Natural killer cell (primary cell): ENCODE data around the gene S1PR4. TPM values are rescaled to one million over a fixed set of nuclear protein-coding genes. Genes with fewer than 3 reads are reported as not detected.
"Not testable (repeated sequence)": the region's sequence is repeated elsewhere in the genome, so short reads cannot be mapped to it uniquely, and the experiment has no call there.

Source experiments
- ATAC-seq, 3 donors: fragments of 150-1000 bp in 2 of 3; fragments of 200-7000 bp in 1 of 3; cut with Tn5 transposase; 1 replicate in 1 of 3; 2 replicates in 2 of 3; pipeline ENCODE4 v1.10.0; 2021; ENCODE audit warnings: mild to moderate bottlenecking in 2 of 3, moderate library complexity in 2 of 3
- DNase-seq, 2 donors: peaks; one replicate each; pipeline versions ENCODE4 v3.0.0 to v3.0.0-alpha.2; 2013 to 2021; ENCODE audit warnings: mixed read lengths in 1 of 2
- H3K27ac ChIP-seq: one replicate; pipeline ENCODE4 v1.5.1; 2013; ENCODE audit warnings: mild to moderate bottlenecking, low read length
- H3K27me3 ChIP-seq: one replicate; pipeline ENCODE4 v1.6.1; 2013; ENCODE audit warnings: low read length; ENCODE audit not compliant: control insufficient read depth, insufficient read depth
- H3K36me3 ChIP-seq: one replicate; pipeline ENCODE4 v1.6.1; 2013; ENCODE audit warnings: low read length; ENCODE audit not compliant: control insufficient read depth, insufficient read depth
- H3K4me1 ChIP-seq: one replicate; pipeline ENCODE4 v1.6.1; 2013; ENCODE audit warnings: low read length; ENCODE audit not compliant: control insufficient read depth, insufficient read depth
- H3K4me3 ChIP-seq: one replicate; pipeline ENCODE4 v1.5.1; 2013; ENCODE audit warnings: low read length
- H3K9me3 ChIP-seq: one replicate; pipeline ENCODE4 v1.6.1; 2013; ENCODE audit warnings: low read length; ENCODE audit not compliant: control insufficient read depth, insufficient read depth
- H3K27ac Mint-ChIP-seq, 2 donors: one replicate each; pipeline ENCODE4 v1.8.0; 2022; ENCODE audit warnings: mild to moderate bottlenecking in 2 of 2, mixed read lengths in 2 of 2, moderate library complexity in 1 of 2
- H3K27me3 Mint-ChIP-seq, 2 donors: one replicate each; pipeline ENCODE4 v1.8.0; 2022; ENCODE audit warnings: low read depth in 2 of 2, mixed read lengths in 2 of 2
- H3K36me3 Mint-ChIP-seq: one replicate; pipeline ENCODE4 v1.8.0; 2022; ENCODE audit warnings: mixed read lengths
- H3K4me1 Mint-ChIP-seq, 2 donors: one replicate each; pipeline ENCODE4 v1.8.0; 2022; ENCODE audit warnings: mixed read lengths in 2 of 2
- H3K4me3 Mint-ChIP-seq: one replicate; pipeline ENCODE4 v1.8.0; 2022; ENCODE audit warnings: mild to moderate bottlenecking, moderate library complexity, mixed read lengths
- H3K9me3 Mint-ChIP-seq, 2 donors: one replicate each; pipeline ENCODE4 v1.8.0; 2022; ENCODE audit warnings: mixed read lengths in 2 of 2
- WGBS: methylation state at CpG from one replicate; pipeline ENCODE4 v1.1.7; 2013; ENCODE audit warnings: missing lambda C conversion rate; ENCODE audit not compliant: insufficient coverage; 5-methylcytosine and 5-hydroxymethylcytosine counted together
- intact Hi-C: fragments of 100-400 bp; cut with micrococcal nuclease; formaldehyde crosslinking; loops from one replicate; pipeline ENCODE4 v1.14.2; 2022
- total RNA-seq, 4 donors: library from RNA; stranded (reverse); fragments of 120-200 nt in 1 of 4; gene quantifications; one replicate each; pipeline versions ENCODE4 v1.2.3 to v1.2.4, GENCODE V29; 2013 to 2022
- TF ChIP-seq, protein P1 (sequence below): fragments of 200-600 bp; IDR thresholded peaks from one replicate; pipeline ENCODE4 v1.8.0; 2022; ENCODE audit warnings: antibody characterized with exemption

S1PR4 gene
- total RNA-seq, 3 donors from 2014 or later (not counting 1 experiment from before 2014, with no cell fraction given): 37.1 to 60.4 (median 51.7) TPM

DNA sequence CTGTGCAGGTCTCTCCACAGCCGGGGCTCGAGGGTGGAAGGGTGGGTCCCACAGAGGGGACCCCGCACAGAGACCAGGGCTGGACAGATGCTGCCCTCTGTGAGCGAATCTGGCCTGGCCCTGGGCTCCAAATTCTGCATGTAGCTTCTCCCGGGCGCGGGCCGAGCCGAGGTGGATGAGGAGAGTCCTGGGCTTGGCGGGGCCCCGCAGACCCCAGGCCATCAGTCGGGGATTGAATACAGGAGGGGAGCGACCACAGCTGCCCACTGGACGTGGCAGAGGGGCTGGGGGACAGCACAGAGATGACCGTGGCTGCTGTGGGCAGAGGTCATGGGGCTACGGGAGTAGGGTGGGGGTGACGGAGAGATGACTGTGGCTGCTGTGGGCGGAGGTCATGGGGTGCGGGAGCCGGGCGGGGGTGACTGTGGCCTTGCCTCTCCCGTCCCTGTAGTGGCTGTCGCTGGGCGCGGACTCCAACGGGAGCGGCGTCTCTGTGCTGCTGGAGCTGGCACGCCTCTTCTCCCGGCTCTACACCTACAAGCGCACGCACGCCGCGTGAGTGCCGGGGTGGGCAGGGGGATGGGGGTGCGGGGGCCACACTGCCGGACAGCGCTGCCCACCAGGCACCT is 22.6 kb downstream of the S1PR4 start:
- Histone ChIP-seq H3K9me3 (no peaks in the 10 kb centered on the region), H3K27ac (no peak overlapping the region), H3K4me1 (no peaks in the 10 kb centered on the region), H3K27me3 (no peaks in the 10 kb centered on the region), H3K4me3 (no peak overlapping the region), H3K36me3 (peaks cover 17% of the 10 kb centered on the region)
- no peak overlapping the region for H3K27ac Mint-ChIP-seq
- no peaks in the 10 kb centered on the region for H3K36me3 Mint-ChIP-seq
- WGBS: 95% methylated on average over 39 of the region's 39 CpGs
- no peaks in the 10 kb centered on the region for H3K4me1 Mint-ChIP-seq
- no peak for DNase-seq
- no peak overlapping the region for H3K4me3 Mint-ChIP-seq
- no peaks in the 10 kb centered on the region for H3K27me3 Mint-ChIP-seq
- no peak for ATAC-seq
- TF ChIP-seq, protein P1, sequence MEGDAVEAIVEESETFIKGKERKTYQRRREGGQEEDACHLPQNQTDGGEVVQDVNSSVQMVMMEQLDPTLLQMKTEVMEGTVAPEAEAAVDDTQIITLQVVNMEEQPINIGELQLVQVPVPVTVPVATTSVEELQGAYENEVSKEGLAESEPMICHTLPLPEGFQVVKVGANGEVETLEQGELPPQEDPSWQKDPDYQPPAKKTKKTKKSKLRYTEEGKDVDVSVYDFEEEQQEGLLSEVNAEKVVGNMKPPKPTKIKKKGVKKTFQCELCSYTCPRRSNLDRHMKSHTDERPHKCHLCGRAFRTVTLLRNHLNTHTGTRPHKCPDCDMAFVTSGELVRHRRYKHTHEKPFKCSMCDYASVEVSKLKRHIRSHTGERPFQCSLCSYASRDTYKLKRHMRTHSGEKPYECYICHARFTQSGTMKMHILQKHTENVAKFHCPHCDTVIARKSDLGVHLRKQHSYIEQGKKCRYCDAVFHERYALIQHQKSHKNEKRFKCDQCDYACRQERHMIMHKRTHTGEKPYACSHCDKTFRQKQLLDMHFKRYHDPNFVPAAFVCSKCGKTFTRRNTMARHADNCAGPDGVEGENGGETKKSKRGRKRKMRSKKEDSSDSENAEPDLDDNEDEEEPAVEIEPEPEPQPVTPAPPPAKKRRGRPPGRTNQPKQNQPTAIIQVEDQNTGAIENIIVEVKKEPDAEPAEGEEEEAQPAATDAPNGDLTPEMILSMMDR: no peak
- intact Hi-C loops: no loop called here
- no peaks in the 10 kb centered on the region for H3K9me3 Mint-ChIP-seq

DNA sequence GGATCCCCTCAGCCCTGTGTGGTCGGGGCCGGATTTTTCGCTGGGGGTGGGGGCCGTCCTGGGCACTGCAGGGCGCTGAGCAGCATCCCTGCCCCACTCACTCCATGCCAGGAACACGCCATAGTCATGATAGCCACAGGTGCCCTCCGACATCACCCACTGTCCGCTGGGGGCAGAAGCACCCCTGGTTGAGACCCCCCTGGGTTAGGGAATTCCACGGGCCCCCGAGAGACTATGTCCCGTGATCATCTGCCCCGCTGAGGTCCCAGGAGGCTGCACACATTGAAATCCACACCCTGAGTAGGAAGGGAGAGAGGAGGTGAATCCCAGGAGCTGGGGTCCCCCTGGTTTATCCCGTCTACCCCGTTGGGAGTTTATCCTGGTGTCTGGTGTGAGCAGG is 23.3 kb downstream of the S1PR4 start:
- H3K4me3 ChIP-seq: no peak overlapping the region
- Mint-ChIP-seq H3K9me3 (no peaks in the 10 kb centered on the region), H3K27ac (no peak overlapping the region), H3K4me1 (no peaks in the 10 kb centered on the region), H3K4me3 (no peak overlapping the region), H3K27me3 (no peaks in the 10 kb centered on the region), H3K36me3 (no peaks in the 10 kb centered on the region)
- H3K4me1 ChIP-seq: no peaks in the 10 kb centered on the region
- no peaks in the 10 kb centered on the region for H3K9me3 ChIP-seq
- no peak for ATAC-seq
- TF ChIP-seq, protein P1: no peak
- WGBS: 94% methylated on average over 14 of the region's 14 CpGs
- H3K27ac ChIP-seq: no peak overlapping the region
- no peak for DNase-seq
- H3K36me3 ChIP-seq: peaks cover 18% of the 10 kb centered on the region
- H3K27me3 ChIP-seq: no peaks in the 10 kb centered on the region
- intact Hi-C loops: no loop called here

DNA sequence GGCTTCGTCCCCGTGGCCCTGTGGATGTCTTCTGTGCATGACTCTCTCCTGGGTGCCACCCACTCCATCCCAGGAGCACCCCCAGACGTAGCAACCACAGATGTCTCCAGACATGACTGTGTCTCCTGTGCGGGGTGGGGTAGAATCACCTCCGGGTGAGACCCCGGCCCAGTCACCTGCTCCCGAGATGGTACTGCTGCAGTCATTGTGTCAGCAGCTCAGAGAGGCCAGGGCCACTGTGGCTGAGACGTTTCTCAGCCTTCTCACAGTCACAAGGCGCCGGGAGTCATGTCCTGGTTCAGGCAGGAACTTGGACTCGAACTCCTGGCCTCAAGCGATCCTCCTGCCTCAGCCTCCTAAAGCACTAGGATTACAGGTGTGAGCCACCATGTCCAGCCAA is 23.8 kb downstream of the S1PR4 start:
- intact Hi-C loops: no loop called here
- Mint-ChIP-seq H3K4me3 (no peak overlapping the region), H3K27me3 (no peaks in the 10 kb centered on the region), H3K9me3 (no peaks in the 10 kb centered on the region), H3K4me1 (no peaks in the 10 kb centered on the region), H3K27ac (no peak overlapping the region), H3K36me3 (no peaks in the 10 kb centered on the region)
- Histone ChIP-seq H3K36me3 (peaks cover 21% of the 10 kb centered on the region), H3K4me3 (no peak overlapping the region), H3K4me1 (no peaks in the 10 kb centered on the region), H3K27me3 (no peaks in the 10 kb centered on the region), H3K9me3 (no peaks in the 10 kb centered on the region), H3K27ac (no peak overlapping the region)
- TF ChIP-seq, protein P1: no peak
- 95% methylated on average over 12 of the region's 12 CpGs for WGBS
- ATAC-seq (no peak), DNase-seq (no peak)

DNA sequence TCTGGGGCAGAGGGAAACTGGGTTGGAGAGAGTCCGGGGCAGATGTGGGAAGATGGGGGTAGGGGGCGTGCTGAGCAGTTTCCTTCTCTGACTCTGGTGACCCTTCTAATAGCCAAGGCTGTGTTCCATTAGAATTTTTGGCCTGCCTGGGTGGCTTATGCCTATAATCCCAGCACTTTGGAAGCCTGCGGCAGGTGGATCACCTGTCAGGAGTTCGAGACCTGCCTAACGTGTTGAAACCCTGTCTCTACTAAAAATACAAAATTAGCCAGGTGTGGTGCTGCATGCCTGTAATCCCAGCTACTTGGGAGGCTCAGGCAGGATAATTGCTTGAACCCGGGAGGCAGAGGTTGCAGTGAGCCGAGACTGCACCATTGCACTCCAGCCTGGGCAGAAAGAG is 24.3 kb downstream of the S1PR4 start:
- H3K36me3 Mint-ChIP-seq: not testable (repeated sequence)

More for the DNA sequence above, 24.3 kb downstream of the S1PR4 start:
- DNase-seq, H3K27ac Mint-ChIP-seq, intact Hi-C loops, ATAC-seq, H3K27ac ChIP-seq, H3K4me3 ChIP-seq, H3K27me3 ChIP-seq, H3K4me3 Mint-ChIP-seq, H3K4me1 ChIP-seq, H3K9me3 ChIP-seq, H3K9me3 Mint-ChIP-seq, H3K27me3 Mint-ChIP-seq, H3K4me1 Mint-ChIP-seq: not testable (repeated sequence)
- H3K36me3 ChIP-seq: peaks cover 26% of the 10 kb centered on the region
- 94% methylated on average over 7 of the region's 7 CpGs for WGBS
